ENCODE results near the gene HEMGN. TPM values are rescaled to one million over a fixed set of nuclear protein-coding genes. Genes with fewer than 3 reads are reported as not detected.
"Not testable (repeated sequence)": the region's sequence is repeated elsewhere in the genome, so short reads cannot be mapped to it uniquely, and the experiment has no call there.

The HEMGN gene, protein sequence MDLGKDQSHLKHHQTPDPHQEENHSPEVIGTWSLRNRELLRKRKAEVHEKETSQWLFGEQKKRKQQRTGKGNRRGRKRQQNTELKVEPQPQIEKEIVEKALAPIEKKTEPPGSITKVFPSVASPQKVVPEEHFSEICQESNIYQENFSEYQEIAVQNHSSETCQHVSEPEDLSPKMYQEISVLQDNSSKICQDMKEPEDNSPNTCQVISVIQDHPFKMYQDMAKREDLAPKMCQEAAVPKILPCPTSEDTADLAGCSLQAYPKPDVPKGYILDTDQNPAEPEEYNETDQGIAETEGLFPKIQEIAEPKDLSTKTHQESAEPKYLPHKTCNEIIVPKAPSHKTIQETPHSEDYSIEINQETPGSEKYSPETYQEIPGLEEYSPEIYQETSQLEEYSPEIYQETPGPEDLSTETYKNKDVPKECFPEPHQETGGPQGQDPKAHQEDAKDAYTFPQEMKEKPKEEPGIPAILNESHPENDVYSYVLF
- polyA plus RNA-seq (ENCODE audit: insufficient read length in 12 of 12) = 10 to 100 TPM in 3 of 12 donors, 1 to 10 TPM in 8, not detected in 1; 2.6 to 20.6 (median 4.9) TPM
- long read RNA-seq, donor 1 = 0 reads
- long read RNA-seq, donor 2 = 0 reads
- long read RNA-seq, donor 3 = 0 reads
- long read RNA-seq, donor 4 = 0 reads
- long read RNA-seq, donor 5 = 0 reads
- long read RNA-seq, donor 6 = 0 reads
- long read RNA-seq, donor 7 = 0 reads
- long read RNA-seq, donor 8, partial matches to known transcripts = 0 of 2 reads
- long read RNA-seq, donor 8, other reads (novel, unspliced or antisense) = 0 of 2 reads
- long read RNA-seq, donor 9, partial matches to known transcripts = 0 of 1 reads
- long read RNA-seq, donor 9, other reads (novel, unspliced or antisense) = 0 of 1 reads
- long read RNA-seq, donor 10, partial matches to known transcripts = 0 of 1 reads
- long read RNA-seq, donor 10, other reads (novel, unspliced or antisense) = 0 of 1 reads
- long read RNA-seq, donor 11, partial matches to known transcripts = 348 of 680 reads
- long read RNA-seq, donor 11, other reads (novel, unspliced or antisense) = 329 of 680 reads

DNA sequence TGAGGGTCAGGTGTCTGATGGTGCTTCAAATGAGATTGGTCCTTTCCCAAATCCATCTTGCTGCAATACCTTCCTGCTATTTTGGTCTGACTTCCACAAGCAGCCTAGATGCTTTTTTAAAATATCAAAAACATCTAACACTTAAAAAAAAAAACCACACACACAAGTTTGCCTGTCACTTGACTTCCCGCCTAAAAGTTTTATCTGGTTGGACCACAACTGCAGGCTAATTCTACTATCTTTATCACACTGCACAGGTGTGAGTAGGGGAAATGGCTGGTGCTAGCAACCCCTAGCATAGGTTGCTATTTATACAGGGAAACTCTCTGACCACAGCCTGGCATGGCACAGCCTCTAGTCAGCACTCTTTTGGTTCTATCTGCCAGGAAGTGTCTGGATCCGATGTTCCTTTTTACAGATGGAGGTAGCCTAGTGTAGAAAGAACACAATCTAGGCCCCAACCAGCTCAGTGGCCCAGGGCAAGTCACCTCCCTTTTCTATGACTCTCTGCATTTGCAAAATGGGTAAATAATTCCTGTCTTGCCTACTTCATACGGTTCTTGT is at the start of gene HEMGN:
Gene HEMGN, minus strand, starts transcription at position 92 of the 564 bp plus-strand sequence. Its CDS starts 36 bp downstream, at position 56.
- no peak for DNase-seq

DNA sequence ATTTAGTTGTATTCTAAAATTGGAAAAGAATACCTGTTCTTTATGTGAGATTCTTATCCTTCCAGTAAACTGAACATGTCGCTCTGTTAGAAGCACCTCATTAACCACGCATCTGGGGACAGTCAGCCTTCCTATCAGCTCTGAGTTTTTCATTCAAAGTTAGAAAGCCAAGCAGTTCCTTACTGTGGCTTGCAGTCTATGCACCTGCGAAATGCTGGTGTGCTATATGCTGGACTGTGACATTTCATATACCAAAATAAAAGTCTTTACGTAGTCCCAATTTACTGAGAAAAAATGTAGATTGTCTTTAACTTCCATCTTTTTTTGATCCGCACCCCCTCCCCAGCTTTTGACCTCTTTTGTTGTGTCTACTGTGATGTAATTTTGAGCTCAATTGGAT is 49.5 kb upstream of the HEMGN start:
- DNase-seq = no peak

DNA sequence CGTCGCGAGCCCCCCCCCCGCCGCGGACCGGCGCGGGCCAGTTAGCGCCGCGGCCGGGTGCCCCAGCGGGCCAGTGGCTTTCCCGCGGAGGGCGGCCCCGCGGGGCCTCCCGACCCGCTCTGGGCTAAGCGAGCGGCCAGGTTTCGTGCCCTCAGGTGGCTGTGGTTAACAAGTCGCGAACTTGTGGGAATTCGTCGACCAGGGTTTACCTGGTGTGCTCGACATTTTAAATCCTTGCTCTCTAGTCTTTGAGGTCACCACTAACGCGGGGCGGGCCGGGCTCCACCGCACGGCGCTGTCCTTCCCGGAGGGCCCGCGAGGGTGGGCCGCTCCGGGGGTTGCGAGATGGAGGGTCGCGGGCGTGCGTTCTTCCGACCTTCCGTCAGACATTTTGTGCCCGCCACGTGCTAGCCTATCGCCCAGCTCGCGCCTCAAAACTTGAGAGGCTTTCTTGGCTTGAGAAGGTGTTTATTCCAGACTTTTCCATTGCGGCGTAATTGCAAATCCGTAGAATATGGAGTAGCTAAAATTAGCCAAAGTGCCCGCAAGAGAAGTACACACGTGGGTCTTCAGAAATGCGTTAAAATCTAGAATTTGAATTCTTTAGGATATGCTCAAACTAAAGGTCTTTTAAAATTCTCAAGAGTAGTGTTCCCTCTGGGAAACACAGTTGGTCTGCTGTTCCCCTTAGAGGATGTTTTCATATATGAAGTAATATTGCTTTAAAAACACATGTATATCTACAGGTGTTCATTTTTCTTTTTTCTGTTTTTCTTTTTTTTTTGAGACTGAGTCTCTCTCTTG is 47.3 kb upstream of the HEMGN start:
- DNase-seq = peak; percentile 45

DNA sequence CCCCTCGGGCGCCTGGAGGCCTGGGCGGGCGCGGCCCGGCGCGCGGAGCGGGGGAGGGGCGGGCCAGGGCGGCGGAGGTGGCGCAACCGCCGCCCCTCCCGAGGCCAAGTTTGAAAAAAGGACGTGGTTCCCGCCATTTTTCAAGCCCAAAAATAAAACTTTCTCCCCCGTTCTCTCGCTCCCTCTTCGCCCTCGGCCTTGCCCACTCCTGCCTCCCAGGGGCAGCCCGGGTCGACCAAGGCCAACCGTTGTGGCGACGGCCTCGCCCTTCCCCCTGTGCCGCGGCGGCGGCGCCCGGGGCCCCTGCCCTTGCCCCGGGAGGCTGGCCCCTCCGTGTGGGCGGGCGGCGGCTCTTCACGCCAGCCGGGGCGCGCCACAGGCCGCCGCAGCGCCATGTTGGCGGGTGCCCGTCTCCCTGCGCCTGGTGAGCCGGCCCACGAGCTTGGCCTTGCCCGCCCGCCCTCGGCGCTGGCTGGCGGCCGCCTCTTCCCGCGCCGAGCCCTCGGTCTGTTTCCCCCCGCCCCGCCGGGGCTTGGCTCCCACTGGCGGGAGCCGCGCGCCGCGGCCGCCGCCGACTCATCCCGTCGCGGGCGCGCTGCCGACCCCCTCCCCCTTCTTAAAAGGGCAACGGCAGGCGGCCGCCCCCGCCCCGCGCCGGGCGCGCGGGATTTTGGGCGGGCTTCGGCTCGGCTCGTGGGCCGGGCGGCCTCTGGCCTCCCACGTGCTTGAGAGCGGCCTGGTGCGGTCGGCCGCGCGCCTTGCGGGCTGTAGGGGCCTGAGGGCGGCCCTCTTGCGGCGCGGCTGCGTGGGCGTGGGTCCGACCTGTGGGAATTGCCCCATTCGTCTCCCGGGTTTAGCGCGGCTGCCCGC is 46.5 kb upstream of the HEMGN start:
- DNase-seq = peak; percentile 76

DNA sequence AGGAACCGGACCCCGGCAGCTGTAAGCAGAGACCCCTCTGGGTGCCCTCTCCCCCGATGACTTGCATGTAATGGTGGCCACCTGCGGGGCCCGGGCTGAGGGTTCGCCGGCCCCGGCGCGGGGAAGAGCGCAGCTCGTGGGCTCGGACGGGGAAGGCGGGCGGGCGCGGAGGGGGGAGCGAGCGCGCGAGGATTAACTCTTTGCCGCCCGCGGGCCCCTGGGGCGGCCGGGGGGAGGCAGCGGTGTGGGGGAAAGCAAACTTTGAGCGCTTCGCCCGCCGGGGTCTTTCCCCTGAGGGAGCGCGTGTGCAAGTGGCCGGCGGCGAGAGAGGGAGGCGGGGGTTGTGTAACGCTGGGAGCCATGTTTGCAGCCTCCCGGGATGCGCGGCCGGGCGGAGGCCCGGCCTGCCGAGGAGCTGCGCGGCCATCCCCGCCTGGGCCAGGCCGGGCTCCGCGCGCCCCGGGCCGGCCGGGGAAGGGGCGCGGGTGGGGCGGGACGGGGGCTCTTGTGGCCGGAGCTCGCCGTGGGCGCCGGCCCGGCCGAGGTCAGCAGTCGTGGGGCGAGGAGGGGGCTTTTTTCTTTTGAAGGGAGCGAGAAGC is 45.7 kb upstream of the HEMGN start:
- peak; percentile 78 for DNase-seq

DNA sequence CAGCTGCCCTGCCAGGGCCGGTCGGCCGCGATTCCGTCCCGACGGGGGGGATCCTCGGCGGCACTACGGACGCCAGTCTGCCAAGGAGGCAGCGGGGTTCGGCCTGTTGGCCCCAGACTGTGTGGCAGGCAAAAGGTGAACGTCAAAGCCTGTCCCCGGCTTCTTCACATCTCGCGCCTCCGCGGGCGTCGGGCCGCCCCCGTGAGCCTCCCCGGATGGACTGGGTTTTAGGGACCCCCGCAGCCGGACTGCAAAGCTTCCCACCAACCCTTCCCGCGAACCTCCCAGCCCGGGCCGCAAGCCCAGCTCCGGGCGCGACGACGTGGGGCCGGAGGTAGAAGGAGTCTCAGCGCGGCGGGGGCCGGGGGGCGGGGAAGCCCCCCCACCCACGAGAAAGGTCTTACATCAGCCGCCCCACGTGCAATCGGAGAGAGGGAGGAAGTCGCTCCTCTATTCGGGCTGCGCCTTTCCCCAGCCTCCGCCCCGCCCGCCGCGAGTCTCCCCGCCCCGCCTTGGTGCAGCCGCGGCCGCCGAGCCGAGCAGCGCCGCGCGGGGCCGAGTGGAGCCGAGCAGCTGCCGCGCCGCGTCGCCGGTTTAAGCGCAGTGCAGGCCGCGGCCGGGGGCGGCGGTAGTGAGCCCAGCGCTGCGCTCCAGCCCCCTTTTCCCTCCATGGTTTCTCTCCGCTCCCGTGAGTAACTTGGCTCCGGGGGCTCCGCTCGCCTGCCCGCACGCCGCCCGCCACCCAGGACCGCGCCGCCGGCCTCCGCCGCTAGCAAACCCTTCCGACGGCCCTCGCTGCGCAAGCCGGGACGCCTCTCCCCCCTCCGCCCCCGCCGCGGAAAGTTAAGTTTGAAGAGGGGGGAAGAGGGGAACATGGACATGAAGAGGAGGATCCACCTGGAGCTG is 45.0 kb upstream of the HEMGN start, which contains the start of gene ANP32B:
Gene ANP32B, plus strand, starts transcription at position 659 of the 906 bp plus-strand sequence. Its CDS starts 215 bp downstream, at position 874.
- DNase-seq = peak; percentile 93

DNA sequence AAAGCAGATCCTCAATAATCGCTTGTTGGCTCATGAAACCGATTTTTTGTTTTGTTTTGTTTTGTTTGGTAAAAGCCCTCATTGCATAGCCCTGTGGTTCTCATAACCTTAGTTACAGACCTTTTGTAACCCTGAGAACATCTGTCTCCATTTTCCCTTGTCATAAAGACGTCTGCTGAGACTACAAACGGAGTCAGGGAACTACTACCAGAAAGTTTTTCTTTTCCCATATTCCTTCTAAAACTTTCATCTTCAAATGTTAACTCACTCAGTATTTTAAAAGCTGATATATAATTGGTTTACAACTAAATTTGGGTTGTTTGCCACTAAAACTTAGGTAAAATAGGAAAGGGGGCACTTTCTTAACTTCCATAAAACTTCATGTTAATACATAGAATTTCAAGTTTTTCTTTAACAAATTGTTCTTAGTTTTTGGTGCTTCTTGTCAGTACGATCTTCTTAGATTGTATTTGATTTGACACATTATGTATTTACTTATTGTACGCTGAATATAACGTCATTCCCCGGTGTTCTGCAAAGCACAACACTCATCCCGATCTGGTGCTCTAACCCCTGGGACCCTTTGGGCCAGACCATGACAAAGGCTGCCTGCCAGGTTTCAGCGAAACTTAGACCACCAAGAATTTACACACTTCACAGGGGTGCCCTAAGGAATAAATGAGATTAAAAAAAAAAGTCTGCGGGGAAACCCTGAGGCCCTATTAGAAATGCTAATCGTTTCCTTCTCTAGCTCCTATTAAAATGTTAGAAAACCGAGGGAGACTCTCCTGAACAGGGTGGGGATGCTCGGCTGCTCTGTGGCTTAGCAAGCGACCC is 44.1 kb upstream of the HEMGN start:
- no peak for DNase-seq

DNA sequence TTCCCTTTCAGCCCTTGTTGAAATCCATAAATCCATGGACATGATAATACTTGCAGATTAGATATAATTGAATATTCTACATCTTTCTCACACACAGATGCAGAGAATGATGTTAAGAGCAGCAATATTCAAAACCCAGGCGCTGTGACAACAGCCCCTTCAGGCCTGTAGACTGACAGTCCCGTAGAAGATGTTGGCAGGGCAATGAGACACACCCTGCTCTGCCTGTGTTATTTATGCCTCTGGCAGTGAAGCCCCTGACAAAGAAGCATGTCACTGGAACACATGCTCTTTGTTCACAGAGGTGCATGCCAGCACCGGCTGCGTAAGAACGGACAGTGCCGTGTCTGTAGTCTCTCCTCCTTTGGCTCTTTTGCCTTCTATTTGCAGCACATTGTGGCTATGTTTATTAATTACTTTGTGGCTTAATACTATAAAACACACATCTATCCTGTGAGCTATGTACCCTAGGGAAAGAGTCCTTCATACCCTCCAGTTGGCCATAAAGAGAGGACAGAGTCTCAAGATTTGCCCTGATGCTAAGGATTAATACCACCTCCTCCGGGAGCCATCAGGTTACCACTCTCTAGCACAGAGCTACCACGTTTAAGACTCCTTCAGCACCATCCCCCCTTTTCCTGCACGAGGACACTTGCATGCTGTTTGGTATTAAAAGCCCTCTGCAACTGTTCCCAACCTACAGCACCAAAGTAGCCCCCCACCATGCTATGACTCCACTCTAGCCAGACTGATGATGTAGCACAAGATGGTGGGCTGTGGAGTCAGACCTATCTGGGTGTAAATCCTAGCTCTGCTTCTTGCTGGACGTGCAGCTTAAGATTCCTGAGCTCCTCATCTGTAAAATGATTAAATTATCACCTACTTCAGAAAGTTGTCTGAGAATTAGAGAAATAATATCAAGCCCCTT is 43.2 kb upstream of the HEMGN start:
- no peak for DNase-seq

DNA sequence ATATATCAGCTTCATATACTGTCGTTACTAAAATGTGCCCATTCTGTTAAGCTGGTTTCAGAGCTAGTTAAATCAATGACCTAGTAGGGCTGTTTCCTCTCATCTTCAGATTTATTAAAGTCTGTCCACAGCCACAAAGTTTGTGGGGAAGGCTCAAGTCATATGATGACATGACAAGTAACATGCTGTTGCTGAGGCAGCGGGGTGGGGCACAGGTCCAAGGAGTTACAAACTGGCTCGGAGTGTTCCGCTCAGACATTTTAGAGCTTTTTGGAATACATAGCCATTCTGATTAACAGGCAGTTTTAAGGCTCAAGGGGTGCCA is 42.5 kb upstream of the HEMGN start:
- DNase-seq = peak; percentile 20

DNA sequence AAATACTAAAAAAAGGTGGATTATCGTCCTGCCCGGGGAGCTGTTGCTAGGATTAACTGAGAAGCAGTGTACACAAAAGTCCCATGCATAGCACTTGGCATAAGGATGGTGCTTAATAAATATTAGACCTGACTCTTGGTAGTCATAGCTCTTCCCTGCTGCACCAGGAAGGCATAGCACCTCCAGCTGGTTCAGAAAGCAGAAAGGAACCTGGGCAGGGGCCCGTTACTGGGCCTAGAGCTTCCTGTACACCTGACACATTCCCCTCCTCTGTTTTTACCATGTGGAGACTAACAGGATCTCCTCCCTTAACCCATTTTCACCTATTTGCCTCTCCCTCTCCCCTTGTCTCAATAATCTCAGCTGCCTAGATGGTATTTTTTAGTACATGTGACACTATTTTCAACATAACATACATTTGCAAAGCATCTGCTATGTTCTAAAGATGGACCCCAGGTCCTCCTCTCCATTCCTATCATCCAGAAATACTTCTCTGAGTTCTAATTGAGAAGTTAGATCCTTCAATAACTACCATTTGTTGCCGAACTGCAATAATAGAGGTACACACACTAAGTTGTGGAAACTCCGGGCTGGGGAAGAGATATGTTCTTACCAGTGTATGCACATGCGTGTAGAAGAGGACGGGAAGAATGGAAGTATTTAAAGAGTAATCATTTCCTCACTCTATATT is 42.0 kb upstream of the HEMGN start:
- DNase-seq = no peak

DNA sequence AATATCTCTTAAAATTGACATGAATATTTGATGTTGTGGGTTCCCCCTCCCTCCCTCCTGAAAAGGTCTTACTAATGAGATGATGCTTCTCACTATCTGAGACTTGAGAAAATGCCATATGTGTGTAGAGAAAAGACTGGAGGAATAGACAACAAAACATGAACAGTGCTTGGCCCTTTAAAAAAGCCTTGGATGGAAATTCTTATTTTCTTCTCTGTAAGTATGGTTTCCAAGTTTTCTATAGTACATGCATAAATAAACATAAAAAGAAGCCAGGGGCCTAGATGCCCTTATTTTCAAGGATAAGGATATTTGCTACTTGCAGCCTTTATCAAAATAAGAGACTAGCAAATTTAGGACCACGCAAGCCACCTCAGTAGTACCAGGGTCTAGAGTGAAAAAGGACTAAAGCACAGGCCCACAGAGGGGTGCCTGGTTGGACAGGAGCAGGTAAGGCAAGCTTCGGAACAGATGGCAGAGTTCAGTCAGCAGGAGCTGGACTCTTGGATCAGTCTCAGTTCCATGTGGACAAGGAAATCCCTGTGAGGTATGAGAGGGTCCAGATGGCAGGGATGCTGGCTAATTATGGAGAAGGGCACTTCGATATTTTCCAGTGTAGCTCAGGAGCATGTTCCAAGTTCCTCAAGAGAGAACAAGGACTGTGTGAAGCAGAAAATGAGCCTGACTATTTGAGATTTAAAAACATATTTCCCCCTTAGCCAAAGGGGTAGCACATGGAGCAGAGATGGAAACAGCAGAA is 40.6 kb upstream of the HEMGN start:
- DNase-seq = no peak

DNA sequence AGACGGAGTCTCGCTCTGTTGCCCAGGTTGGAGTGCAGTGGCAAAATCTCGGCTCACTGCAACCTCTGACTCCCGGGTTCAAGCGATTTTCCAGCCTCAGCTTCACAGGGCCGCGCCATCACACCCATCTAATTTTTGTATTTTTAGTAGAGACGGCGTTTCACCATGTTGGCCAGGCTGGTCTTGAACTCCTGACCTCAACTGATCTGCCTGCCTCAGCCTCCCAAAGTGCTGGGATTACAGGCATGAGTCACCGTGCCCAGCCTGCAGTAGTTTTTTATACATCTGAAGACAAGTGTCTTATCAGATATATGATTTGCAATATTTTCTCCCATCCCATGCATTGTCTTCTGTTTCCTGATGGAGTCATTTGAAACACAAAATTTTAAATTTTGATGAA is 38.7 kb upstream of the HEMGN start:
- DNase-seq = not testable (repeated sequence)

DNA sequence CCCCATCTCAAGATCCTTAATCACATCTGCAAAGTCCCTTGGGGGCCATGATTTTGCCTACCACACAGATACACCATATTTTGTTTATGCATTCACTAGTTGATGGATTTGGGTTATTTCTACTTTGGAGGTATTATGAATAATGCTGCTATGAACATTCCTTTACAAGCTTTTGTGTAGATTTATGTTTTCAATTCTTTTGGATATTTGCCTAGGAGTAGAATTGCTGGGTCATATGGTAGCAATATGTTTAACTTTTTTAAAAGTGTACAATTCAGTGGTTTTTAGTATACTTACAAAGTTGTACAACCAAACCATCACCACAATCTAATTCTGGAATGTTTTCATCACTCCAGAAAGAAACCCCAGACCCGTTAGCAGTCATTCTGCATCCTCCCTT is 37.4 kb upstream of the HEMGN start:
- DNase-seq = no peak

DNA sequence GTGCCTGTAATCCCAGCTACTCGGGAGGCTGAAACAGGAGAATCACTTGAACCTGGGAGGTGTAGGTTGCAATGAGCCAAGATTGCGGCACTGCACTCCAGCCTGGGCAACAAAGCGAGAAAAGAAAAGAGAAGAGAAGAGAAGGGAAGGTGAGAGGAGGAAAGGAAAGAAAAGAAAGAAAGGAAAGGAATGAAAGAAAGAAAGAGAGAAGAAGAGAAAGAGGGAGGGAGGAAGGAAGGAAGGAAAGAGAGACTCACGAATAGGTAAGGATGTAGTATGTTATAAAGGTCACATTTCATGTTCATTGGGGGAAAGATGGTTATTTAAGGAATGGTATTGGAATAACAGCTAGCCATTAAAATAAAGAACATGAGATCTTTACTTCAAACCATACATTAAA is 34.8 kb upstream of the HEMGN start:
- DNase-seq = no peak

DNA sequence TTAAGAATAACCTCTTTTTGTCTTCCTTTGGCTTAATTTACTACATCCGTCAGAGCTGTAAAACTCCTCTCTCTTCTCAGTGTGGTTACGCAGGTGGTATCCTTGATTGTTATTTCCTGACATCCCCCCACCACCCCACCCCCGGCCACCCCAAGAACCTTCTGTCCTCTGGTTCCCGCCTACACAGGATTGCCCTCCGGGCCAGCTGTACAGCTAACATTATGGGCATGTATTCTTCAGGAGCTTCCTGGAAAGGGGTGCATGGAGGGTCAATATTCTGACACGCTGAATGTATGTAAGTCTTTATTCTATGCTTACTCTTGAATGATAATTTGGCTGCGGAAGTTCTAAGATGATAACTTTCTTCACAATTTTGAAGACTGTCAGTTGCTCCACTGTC is 32.2 kb upstream of the HEMGN start:
- DNase-seq = no peak

All from muscle of arm (tissue), 14 donors.